Renal pelvis (tissue), 4 donors: Measurements from ENCODE around the gene TRMU. TPM values are rescaled to one million over a fixed set of nuclear protein-coding genes. Genes with fewer than 3 reads are reported as not detected.
"Not testable (repeated sequence)": the region's sequence is repeated elsewhere in the genome, so short reads cannot be mapped to it uniquely, and the experiment has no call there.

ENCODE experiments used
- DNase-seq: peaks from one replicate; pipeline ENCODE4 v3.0.0-alpha.2; 2013
- polyA plus RNA-seq, 3 donors: library from polyadenylated mRNA; unstranded; fragments of 120-200 nt; gene quantifications; one replicate each; pipeline ENCODE4 v1.2.1, GENCODE V29; 2013; ENCODE audit not compliant: insufficient read length in 3 of 3

Gene TRMU
- polyA plus RNA-seq, 3 donors: 55.1 to 58.5 (median 55.9) TPM

DNA sequence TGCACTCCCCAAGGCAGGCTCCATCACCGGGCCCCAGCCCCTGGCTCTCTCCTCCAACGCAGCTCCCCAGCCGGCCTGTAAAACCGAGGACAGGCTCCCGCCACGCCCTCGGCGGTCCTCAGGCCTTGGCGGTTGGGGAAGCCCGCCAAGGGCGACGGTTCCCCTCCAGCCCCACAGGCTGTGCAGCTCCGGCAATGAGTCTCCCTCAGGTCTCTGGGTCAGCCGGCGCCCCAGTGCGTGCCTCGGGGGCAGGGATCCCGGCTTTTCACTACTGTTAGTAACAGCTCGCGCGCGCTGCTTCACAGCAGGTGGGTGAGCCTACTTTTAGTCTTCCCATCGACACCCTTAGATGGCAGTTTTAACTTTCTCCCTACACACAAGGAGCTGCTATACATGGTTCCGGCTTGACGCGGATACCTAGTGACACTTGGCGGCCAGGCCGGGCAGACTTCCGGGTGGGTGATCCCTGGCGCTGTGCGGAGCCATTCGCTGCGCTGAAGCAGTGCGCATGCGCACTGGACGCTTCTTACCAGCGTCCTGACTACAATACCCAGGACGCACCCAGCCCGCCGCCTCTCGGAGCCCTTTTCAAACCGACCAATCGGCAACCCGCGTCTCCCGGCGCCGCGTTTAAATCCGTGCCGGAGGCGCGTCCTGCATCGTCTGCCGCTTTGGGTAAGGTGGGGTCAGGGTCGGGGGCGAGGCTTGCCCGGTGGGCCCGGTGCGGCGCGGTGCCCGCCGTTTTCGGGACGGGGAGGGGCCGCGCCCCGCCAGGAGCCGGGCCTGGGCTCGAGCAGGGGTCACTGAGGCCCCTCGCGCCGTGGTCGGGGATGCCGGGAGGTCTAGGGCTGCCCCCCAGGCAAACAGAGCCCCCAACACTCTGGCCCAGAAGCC lies 39.0 kb upstream of the TRMU start, which contains the start of gene GTSE1:
Gene GTSE1, plus strand, starts transcription at position 614 of the 894 bp plus-strand sequence. CDS start 531 bp downstream, outside the sequence.
- peak; percentile 98 for DNase-seq

DNA sequence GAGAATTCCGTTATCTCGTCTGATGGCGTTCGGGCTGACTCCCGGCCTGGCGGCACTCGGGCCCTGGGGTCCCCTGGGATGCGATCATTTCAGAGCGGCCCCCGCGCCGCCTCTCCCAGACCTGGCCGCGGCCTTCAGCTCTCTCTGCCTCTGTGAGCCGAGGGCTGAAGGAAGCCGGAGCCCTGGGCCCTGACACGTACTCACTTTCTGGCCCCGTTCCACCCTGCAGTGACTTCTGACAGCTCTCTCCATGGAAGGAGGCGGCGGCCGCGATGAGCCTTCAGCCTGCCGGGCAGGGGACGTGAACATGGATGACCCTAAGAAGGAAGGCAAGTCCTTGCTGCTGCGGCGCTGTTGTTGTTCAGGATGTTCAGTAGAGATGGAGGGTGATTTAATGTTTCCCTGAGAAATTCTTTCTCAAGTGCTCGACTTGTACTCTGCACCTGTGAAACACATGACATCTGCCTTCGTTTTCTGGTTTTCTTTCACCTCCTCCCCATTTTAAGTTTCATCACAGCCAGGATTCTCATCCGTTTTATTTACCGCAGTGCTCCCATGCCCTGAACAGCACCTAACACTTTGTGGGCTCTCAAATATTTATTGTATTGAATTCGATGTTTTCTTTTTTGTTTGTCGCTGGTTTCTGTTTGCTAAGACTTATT lies 38.2 kb upstream of the TRMU start:
- no peak for DNase-seq

DNA sequence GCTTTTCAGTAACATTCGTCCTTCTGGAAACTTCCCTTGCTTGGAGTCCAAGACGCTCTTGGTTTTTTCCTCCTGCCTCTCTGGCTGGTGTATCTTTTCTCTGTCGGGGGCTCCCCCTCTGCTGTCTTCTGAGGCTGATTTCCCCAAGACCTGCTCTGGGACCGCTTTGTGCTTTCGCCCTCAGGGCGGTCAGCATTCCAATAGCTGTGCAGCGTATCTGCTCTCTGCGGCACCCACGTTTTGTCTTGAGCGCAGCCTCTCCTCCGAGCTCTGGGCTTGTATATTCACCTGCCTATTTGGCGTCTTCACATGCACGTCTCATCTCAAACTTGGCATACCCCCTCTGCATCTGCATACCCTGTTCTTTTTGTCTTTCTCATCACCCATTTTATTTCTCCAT lies 36.4 kb upstream of the TRMU start:
- no peak for DNase-seq

GRCh38 chr22:46300491-46300890 lies 35.0 kb upstream of the TRMU start:
- DNase-seq: no peak

DNA sequence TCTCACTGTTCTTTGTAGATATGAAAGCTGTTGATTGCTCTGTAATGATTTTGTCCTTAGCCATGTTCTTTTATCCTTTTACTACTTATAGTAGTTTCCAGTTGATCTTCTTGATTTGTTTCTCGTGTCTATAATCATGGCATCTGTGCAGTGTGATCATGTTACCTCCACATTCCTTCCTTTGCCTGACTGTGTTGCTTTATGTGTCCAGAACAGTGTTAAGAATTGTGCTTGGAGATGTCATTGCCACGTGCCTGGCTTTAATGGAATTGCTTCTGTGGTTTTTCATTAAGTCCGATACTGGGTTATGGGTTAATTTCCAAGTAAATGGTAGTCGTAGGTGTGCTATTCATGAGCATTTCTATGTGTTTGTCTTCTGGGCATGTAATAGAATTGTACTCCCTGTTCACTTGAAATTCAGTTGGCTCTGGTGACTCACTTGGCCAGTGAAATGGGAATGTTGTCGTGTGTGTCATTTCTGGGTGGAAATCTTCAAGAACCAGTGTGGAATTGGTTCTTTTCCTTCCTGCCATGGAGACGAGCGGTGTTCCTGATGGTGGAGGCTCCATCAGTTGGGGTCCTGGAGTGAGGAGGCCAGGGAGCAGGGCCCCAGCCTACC lies 32.1 kb upstream of the TRMU start:
- DNase-seq: no peak

DNA sequence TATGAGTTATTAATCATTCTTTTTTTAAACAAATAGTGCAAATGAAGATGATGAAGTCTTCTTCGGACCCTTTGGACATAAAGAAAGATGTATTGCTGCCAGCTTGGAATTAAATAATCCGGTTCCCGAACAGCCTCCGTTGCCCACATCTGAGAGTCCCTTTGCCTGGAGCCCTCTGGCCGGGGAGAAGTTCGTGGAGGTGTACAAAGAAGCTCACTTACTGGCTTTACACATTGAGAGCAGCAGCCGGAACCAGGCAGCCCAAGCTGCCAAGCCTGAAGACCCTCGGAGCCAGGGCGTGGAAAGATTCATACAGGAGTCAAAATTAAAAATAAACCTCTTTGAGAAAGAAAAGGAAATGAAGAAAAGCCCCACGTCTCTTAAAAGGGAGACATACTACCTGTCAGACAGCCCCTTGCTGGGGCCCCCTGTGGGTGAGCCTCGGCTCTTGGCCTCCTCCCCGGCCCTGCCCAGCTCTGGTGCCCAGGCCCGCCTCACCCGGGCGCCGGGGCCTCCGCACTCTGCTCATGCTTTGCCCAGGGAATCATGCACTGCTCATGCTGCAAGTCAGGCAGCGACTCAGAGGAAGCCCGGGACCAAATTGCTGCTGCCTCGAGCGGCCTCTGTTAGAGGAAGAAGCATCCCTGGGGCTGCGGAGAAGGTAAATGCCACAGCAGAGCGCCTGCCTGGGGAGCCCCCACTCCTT lies 27.1 kb upstream of the TRMU start:
- DNase-seq: no peak

DNA sequence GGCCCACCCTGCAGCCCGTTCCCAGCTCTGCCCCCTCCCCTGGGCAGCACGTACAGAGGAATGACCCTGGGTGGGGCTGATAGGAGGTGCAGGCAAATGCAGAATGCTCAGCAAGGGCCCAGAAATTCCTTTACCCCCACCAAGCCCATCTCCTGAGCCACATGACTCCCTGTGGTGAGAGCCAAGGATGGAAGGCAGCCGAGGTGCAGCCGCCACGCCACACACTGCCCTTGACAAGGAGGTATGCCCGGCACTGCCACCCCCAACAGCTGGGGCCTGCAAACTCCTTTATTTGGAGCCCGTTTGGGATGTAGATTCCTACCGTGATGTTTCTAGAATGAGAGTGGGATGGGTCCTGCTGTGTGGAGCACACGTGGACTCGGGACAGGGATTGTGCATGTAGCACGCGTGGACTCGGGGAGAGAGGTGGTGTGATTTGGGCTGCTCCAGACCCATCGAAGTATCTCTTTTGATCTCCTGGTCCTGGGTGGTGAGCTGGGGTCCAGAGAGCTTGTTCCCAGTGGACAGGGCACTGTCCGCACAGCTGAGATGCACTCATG lies 25.9 kb upstream of the TRMU start:
- DNase-seq: no peak

DNA sequence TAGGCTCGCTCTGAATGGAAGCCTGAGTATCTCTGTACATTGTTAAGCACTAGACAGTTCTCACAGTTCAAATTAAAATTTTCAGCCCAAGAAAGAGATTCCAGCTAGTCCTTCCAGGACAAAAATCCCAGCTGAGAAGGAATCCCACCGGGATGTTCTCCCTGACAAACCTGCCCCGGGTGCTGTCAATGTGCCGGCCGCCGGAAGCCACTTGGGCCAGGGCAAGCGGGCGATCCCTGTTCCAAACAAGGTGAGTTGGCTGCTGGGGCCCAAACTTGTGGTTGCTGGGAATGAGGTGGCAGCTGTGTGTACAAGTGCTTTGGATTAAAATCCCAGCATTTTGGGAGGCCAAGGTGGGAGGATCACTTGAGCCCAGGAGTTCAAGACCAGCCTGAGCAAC lies 23.5 kb upstream of the TRMU start:
- DNase-seq: no peak

DNA sequence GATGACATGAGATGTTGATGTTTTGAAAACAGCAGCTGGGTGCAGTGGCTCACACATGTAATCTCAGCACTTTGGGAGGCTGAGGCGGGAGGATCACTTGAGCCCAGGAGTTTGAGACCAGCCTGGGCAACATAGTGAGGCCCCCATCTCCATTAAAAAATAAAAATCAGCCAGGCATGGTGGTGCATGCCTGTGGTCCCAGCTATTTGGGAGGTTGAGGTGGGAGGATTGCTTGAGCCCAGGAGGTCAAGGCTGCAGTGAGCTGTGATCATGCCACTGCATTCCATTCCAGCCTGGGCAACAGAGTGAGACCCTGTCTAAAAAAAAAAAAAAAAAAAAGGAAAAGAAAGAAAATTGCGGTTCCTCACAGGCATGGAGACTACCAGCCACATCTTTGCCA lies 22.7 kb upstream of the TRMU start:
- DNase-seq: not testable (repeated sequence)

GRCh38 chr22:46315976-46316375 lies 19.5 kb upstream of the TRMU start:
- DNase-seq: no peak

DNA sequence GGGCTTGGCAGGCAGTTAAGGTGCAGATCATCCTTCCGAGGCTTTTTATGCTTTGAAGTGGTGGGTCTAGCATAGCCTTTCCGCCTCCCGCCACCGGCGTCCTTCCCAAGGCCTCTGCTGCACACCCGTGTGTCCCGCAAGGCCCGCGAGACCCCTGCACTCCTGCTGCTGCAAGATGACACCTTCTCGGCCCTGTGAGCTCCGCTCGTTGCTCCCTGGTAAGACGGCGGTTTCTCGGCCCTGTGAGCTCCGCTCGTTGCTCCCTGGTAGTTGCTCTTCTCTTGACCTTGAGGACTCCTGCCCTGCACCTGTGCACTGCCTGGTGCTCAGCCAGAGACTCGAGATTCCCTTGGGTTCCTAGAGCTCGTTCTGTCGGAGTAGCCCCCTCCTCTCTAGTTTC lies 17.9 kb upstream of the TRMU start:
- no peak for DNase-seq

GRCh38 chr22:46318576-46318975 lies 16.9 kb upstream of the TRMU start:
- no peak for DNase-seq

DNA sequence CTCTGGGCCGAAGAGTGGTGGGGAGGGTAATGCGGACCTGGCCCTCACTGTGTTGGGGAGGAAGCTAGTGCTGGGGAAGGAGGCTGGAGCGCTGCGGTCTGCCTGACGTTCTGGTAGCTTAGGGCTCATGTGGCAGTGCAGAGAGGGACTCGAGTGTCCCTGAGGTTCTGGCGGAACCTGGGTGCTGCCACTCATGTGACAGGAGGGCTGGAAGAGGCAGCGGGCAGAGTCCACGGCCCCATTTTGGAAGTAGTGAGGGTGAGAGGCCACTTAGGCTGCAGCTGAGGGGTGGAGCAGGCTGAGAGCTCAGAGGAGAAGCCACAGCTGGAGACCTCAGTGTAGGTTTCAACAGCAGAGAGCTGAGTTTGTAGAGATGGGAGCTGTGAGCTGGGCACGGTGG lies 16.2 kb upstream of the TRMU start:
- no peak for DNase-seq

DNA sequence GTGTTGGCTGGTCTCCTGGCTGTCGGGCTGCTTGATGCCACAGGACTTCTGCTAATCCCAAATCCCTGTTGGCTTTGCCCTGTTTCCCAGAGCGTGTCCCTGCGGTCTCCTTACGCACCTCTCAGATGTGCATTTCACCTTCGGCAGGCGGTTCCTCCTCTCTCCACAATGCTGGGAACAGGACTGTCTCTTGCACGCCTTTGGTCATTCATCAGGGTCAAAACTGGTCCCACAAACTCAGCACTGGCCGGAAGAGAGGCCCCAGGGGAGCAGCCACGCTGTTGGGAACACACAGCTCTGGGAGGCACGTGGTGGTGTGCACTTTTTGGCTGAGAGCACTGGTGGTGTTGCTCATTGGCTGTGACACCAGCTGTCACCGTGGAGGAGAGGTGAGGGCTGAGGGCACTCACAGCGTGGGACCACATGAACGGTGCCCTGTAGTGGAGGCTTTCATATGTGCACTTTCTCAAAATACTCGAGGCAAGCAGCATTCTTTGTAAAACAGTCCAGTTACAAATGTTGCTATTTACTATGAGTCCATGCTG lies 15.3 kb upstream of the TRMU start:
- DNase-seq: no peak

- DNase-seq: no peak
Measured at GRCh38 chr22:46320716-46321386, 14.7 kb upstream of the TRMU start.

- DNase-seq: no peak
Measured at GRCh38 chr22:46322711-46323110, 12.8 kb upstream of the TRMU start.

GRCh38 chr22:46323162-46323561 lies 12.4 kb upstream of the TRMU start:
- DNase-seq: no peak

GRCh38 chr22:46326066-46326680 lies 9.3 kb upstream of the TRMU start:
- no peak for DNase-seq

GRCh38 chr22:46327691-46328465 lies 7.6 kb upstream of the TRMU start:
- no peak for DNase-seq

DNA sequence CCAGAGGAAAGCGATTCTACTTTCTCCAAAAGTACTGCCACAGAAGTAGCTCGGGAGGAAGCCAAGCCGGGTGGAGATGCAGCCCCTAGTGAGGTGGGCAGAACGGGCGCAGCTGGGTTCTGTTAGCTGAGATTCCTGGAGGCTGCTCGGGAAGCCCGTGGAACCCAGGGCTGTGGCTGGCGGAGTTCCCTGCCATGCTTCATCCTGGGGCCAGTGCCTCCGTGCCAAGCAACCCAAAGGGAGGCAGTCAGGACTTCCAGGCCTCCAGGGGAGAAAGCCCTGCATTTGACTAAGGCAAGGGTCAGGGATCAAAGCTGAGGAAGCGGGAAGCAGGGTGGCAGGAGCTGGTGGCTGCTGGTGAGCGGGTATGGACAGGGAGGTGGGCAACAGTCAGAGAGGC lies 6.7 kb upstream of the TRMU start:
- no peak for DNase-seq
